Measurements from ENCODE around the gene ENO4.

The ENO4 gene

GRCh38 chr10:116825901-116826300 lies 23.4 kb upstream of the ENO4 start:
- TF ChIP-seq REST (IDR thresholded peaks at IDR 0.05; ENCODE audit: low read depth): no peak
- no peak for TF ChIP-seq YY1 (IDR thresholded peaks at IDR 0.05; ENCODE audit: low read depth)
- no peak for TF ChIP-seq USF1 (IDR thresholded peaks at IDR 0.05)
- no peak for TF ChIP-seq RAD21 (IDR thresholded peaks at IDR 0.05; ENCODE audit: low read depth)
- no peak for TF ChIP-seq EGR1 (IDR thresholded peaks at IDR 0.05)
- TF ChIP-seq ZBTB7A (IDR thresholded peaks at IDR 0.05; ENCODE audit: low read depth): no peak
- TF ChIP-seq TEAD4 (IDR thresholded peaks at IDR 0.05): no peak
- no peak for TF ChIP-seq CEBPB (IDR thresholded peaks at IDR 0.05)
- no peak for TF ChIP-seq FOXM1 (IDR thresholded peaks at IDR 0.05; ENCODE audit: borderline replicate concordance, low read depth)
- no peak for TF ChIP-seq CREB1 (IDR thresholded peaks at IDR 0.05; ENCODE audit: low read depth)
- TF ChIP-seq NFIC (IDR thresholded peaks at IDR 0.05): no peak
- TF ChIP-seq TCF12 (IDR thresholded peaks at IDR 0.05; ENCODE audit: low read depth): no peak
- TF ChIP-seq MAX (IDR thresholded peaks at IDR 0.05): no peak
- TF ChIP-seq TAF1 (IDR thresholded peaks at IDR 0.05; ENCODE audit: low read depth): no peak
- no peak for TF ChIP-seq EP300 (IDR thresholded peaks at IDR 0.05; ENCODE audit: borderline replicate concordance)

GRCh38 chr10:116826803-116827202 lies 22.5 kb upstream of the ENO4 start:
- TF ChIP-seq CEBPB (IDR thresholded peaks at IDR 0.05) (no peak), EGR1 (IDR thresholded peaks at IDR 0.05) (peak; percentile 52)

- TF ChIP-seq RAD21 (IDR thresholded peaks at IDR 0.05; ENCODE audit: low read depth) (0 out of 2 replicates have a peak, but pooled peaks have one; percentile 28), FOXM1 (IDR thresholded peaks at IDR 0.05; ENCODE audit: borderline replicate concordance, low read depth) (no peak)
These were observed 22.1 kb upstream of the ENO4 start for GRCh38 chr10:116827214-116827671.

GRCh38 chr10:116828116-116828515 lies 21.2 kb upstream of the ENO4 start:
- TF ChIP-seq CREB1 (IDR thresholded peaks at IDR 0.05; ENCODE audit: low read depth) (no peak), YY1 (IDR thresholded peaks at IDR 0.05; ENCODE audit: low read depth) (no peak), ZBTB7A (IDR thresholded peaks at IDR 0.05; ENCODE audit: low read depth) (no peak), EGR1 (IDR thresholded peaks at IDR 0.05) (no peak), CEBPB (IDR thresholded peaks at IDR 0.05) (no peak), USF1 (IDR thresholded peaks at IDR 0.05) (no peak)

GRCh38 chr10:116829711-116830110 lies 19.6 kb upstream of the ENO4 start:
- TF ChIP-seq USF1 (IDR thresholded peaks at IDR 0.05) (no peak), ZBTB7A (IDR thresholded peaks at IDR 0.05; ENCODE audit: low read depth) (no peak), TEAD4 (IDR thresholded peaks at IDR 0.05) (no peak), FOXM1 (IDR thresholded peaks at IDR 0.05; ENCODE audit: borderline replicate concordance, low read depth) (no peak), YY1 (IDR thresholded peaks at IDR 0.05; ENCODE audit: low read depth) (no peak), TCF12 (IDR thresholded peaks at IDR 0.05; ENCODE audit: low read depth) (no peak), RAD21 (IDR thresholded peaks at IDR 0.05; ENCODE audit: low read depth) (no peak), NFIC (IDR thresholded peaks at IDR 0.05) (no peak), TAF1 (IDR thresholded peaks at IDR 0.05; ENCODE audit: low read depth) (no peak), EP300 (IDR thresholded peaks at IDR 0.05; ENCODE audit: borderline replicate concordance) (no peak), CREB1 (IDR thresholded peaks at IDR 0.05; ENCODE audit: low read depth) (no peak), REST (IDR thresholded peaks at IDR 0.05; ENCODE audit: low read depth) (no peak), EGR1 (IDR thresholded peaks at IDR 0.05) (no peak), CEBPB (IDR thresholded peaks at IDR 0.05) (no peak), MAX (IDR thresholded peaks at IDR 0.05) (no peak)

GRCh38 chr10:116831086-116831485 lies 18.2 kb upstream of the ENO4 start:
- TF ChIP-seq CEBPB (IDR thresholded peaks at IDR 0.05): no peak
- TF ChIP-seq CREB1 (IDR thresholded peaks at IDR 0.05; ENCODE audit: low read depth): no peak
- no peak for TF ChIP-seq EP300 (IDR thresholded peaks at IDR 0.05; ENCODE audit: borderline replicate concordance)
- TF ChIP-seq FOXM1 (IDR thresholded peaks at IDR 0.05; ENCODE audit: borderline replicate concordance, low read depth): no peak
- no peak for TF ChIP-seq TAF1 (IDR thresholded peaks at IDR 0.05; ENCODE audit: low read depth)
- TF ChIP-seq MAX (IDR thresholded peaks at IDR 0.05): no peak
- no peak for TF ChIP-seq TEAD4 (IDR thresholded peaks at IDR 0.05)
- TF ChIP-seq ZBTB7A (IDR thresholded peaks at IDR 0.05; ENCODE audit: low read depth): no peak
- no peak for TF ChIP-seq REST (IDR thresholded peaks at IDR 0.05; ENCODE audit: low read depth)
- TF ChIP-seq TCF12 (IDR thresholded peaks at IDR 0.05; ENCODE audit: low read depth): no peak
- no peak for TF ChIP-seq NFIC (IDR thresholded peaks at IDR 0.05)
- no peak for TF ChIP-seq YY1 (IDR thresholded peaks at IDR 0.05; ENCODE audit: low read depth)
- TF ChIP-seq RAD21 (IDR thresholded peaks at IDR 0.05; ENCODE audit: low read depth): no peak
